DND-41 (cell line): ENCODE data around the gene STOX2.

ENCODE experiments used
- CTCF ChIP-seq: IDR thresholded peaks from 2 replicates; pipeline ENCODE4 v1.5.1; 2012; ENCODE audit warnings: borderline replicate concordance, low read length, moderate library complexity, mild to moderate bottlenecking; ENCODE audit not compliant: poor library complexity, severe bottlenecking; ENCODE audit errors: extremely low read depth
- EZH2 ChIP-seq: IDR thresholded peaks from 3 replicates; pipeline ENCODE4 v1.6.1; 2012; ENCODE audit warnings: borderline replicate concordance, low read depth, mild to moderate bottlenecking, moderate library complexity, low read length, inconsistent platforms; ENCODE audit not compliant: severe bottlenecking

DNA sequence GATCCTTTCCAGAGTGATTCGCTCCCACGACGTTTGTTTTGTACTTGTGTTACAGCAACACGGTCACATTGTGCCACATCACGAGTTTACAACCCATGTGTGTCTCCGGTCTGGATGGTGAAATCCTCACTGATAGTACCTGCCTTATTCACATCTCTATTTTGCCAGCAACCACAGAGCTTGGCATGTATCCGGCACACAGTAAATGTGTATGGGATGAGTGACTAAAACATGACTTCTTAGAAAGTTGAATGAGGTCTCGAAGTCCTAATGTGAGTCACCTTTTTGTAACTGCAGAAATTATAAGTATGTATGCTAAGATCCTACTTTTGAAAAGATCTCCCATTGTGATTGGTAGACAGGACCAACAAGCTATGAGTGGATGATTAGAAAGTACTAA, 7.5 kb downstream of the STOX2 start:
- no peak for TF ChIP-seq EZH2
- TF ChIP-seq CTCF = no peak
